Activated B cell treated with CpG ODN at 0.5 μM for 24 hours (primary cell): ENCODE results near the gene SPARCL1. TPM values are rescaled to one million over a fixed set of nuclear protein-coding genes. Genes with fewer than 3 reads are reported as not detected.

Experiments
- ATAC-seq: fragments of 200-7000 bp; cut with Tn5 transposase; one replicate; pipeline ENCODE4 v1.10.0; 2021; ENCODE audit warnings: low read depth, mild to moderate bottlenecking, moderate library complexity
- CTCF ChIA-PET: fragments of 350-600 bp; sonication (Branson Sonifier 250); formaldehyde crosslinking; loops from one replicate; lab custom pipeline; 2021; ENCODE audit warnings: antibody characterized with exemption; lab: Charles Lee
- POLR2A ChIA-PET: fragments of 350-600 bp; sonication (Branson Sonifier 250); formaldehyde crosslinking; loops from one replicate; lab custom pipeline; 2021; ENCODE audit warnings: antibody characterized with exemption; lab: Charles Lee
- DNase-seq: peaks from one replicate; pipeline ENCODE4 v3.0.0; 2022
- H3K27ac Mint-ChIP-seq: one replicate; pipeline ENCODE4 v1.8.0; 2020; ENCODE audit warnings: mixed read lengths
- H3K27me3 Mint-ChIP-seq: one replicate; pipeline ENCODE4 v1.8.0; 2021; ENCODE audit warnings: mixed read lengths
- H3K36me3 Mint-ChIP-seq: one replicate; pipeline ENCODE4 v1.8.0; 2021; ENCODE audit warnings: low read depth, mixed read lengths
- H3K4me1 Mint-ChIP-seq: one replicate; pipeline ENCODE4 v1.8.0; 2021; ENCODE audit warnings: mixed read lengths
- H3K4me3 Mint-ChIP-seq: one replicate; pipeline ENCODE4 v1.8.0; 2020; ENCODE audit warnings: mild to moderate bottlenecking, mixed read lengths
- H3K9me3 Mint-ChIP-seq: one replicate; pipeline ENCODE4 v1.8.0; 2020; ENCODE audit warnings: mixed read lengths
- CTCF ChIP-seq: fragments of 200-600 bp; IDR thresholded peaks from one replicate; pipeline ENCODE4 v1.8.0; 2022; ENCODE audit warnings: antibody characterized with exemption, mild to moderate bottlenecking
- intact Hi-C: fragments of 100-400 bp; cut with micrococcal nuclease; formaldehyde crosslinking; loops from one replicate; pipeline ENCODE4 v1.15.1; 2024
- total RNA-seq: library from RNA; stranded (reverse); gene quantifications from 2 replicates; pipeline ENCODE4 v1.2.3, GENCODE V29; 2022

The SPARCL1 gene
- total RNA-seq, 1 donor from 2014 or later, result not detected

DNA sequence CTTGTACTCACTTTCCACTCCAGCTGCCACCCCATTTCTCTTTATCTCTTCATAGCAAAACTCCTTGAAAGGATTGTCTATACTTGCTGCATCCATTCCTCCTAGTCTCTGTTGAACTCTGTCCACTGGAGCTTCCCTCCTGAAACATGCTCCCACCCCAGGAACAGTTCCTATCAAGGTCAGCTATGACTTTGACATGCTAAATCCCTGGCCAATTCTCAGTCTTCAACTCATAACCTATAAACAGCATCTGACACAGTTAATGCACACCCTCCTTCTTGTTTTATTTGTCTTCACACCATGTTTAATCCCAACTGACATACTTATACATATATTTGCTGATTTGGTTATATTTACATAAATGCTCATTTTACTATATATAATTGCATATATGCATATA, 47.8 kb downstream of the SPARCL1 start:
- ChIA-PET CTCF (no interaction called here), POLR2A (no interaction called here)
- ATAC-seq, result no peak
- Mint-ChIP-seq H3K4me1 (no peaks in the 10 kb centered on the region), H3K9me3 (peaks cover 3% of the 10 kb centered on the region), H3K36me3 (no peaks in the 10 kb centered on the region), H3K27ac (no peak overlapping the region), H3K4me3 (no peak overlapping the region), H3K27me3 (no peaks in the 10 kb centered on the region)
- DNase-seq, result no peak
- TF ChIP-seq CTCF, result no peak
- intact Hi-C loops, result no loop called here

DNA sequence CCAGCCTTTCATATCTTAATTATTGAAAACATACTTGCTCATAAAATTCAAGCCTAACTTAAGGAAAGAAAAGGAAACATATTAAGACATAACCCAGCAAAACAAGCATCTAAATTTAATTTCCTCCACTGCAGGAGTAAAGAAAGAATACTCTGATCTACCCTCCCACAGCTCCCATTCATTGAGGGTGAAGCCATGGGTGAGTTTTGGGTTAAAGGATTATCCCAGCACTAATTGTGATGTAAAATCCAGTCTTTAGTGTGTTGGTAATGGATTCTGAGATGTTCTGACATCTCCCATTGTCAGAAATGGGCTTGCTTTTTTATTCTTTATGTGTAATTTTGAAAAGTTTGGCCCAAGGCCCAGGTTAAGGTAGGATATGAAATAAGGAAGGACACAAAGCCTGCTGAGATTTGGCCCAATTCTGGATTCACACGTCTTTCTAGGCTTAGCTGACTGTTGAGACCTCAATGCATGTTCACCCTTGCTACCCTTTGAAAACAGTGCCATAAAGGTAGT, 50.4 kb downstream of the SPARCL1 start:
- Mint-ChIP-seq H3K4me1 (no peaks in the 10 kb centered on the region), H3K27me3 (no peaks in the 10 kb centered on the region), H3K9me3 (peaks cover 3% of the 10 kb centered on the region), H3K4me3 (no peak overlapping the region), H3K36me3 (no peaks in the 10 kb centered on the region), H3K27ac (no peak overlapping the region)
- no peak for TF ChIP-seq CTCF
- DNase-seq (no peak), ATAC-seq (no peak)
- ChIA-PET CTCF (no interaction called here), POLR2A (no interaction called here)
- intact Hi-C loops, result no loop called here

- POLR2A ChIA-PET, result no interaction called here
- Mint-ChIP-seq H3K27ac (no peak overlapping the region), H3K36me3 (no peaks in the 10 kb centered on the region), H3K27me3 (no peaks in the 10 kb centered on the region), H3K4me1 (no peaks in the 10 kb centered on the region), H3K4me3 (no peak overlapping the region), H3K9me3 (no peaks in the 10 kb centered on the region)
- intact Hi-C loops, result no loop called here
- DNase-seq (no peak), ATAC-seq (no peak)
- CTCF ChIA-PET, result interaction anchor here (1.9 kb wide), 1 partner anchor 10 kb away, joined by 4 read pairs; no protein-coding TSS in a partner anchor
- no peak for TF ChIP-seq CTCF
Measured at GRCh38 chr4:87476934-87477333, 52.2 kb downstream of the SPARCL1 start.

DNA sequence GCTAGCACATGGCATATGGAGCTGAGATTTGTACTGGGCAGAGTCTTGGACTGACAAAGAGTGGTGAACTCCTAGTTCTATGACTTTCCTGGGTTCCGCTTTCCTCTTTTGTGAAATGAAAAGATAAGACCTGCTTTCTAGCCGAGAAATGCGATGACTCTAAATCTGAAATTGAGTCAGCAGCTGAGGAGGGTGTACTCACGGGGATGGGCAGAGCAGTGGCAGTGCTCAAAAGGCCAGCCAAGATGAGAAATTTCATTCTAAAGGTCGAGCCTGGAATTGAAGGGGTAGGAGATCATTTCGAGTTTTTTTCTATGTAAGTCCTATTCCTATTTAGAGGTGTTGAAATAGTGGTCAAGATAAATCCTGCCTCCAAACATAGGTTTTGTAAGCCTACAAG, 59.8 kb downstream of the SPARCL1 start:
- no peak overlapping the region for H3K27ac Mint-ChIP-seq
- H3K27me3 Mint-ChIP-seq, result no peaks in the 10 kb centered on the region
- H3K4me3 Mint-ChIP-seq, result no peak overlapping the region
- intact Hi-C loops, result no loop called here
- H3K4me1 Mint-ChIP-seq, result no peaks in the 10 kb centered on the region
- DNase-seq, result no peak
- ChIA-PET POLR2A (interaction anchor here (0.5 kb wide), 1 partner anchor 79 kb away, joined by 3 read pairs; the partner anchor contains the start of gene HSD17B11), CTCF (interaction anchor here (1.2 to 7.1 kb wide), 2 partner anchors 93 to 319 kb away, joined by 4 to 118 read pairs; no protein-coding TSS in a partner anchor)
- no peak for ATAC-seq
- TF ChIP-seq CTCF, result no peak
- H3K36me3 Mint-ChIP-seq, result no peaks in the 10 kb centered on the region
- no peaks in the 10 kb centered on the region for H3K9me3 Mint-ChIP-seq

- Mint-ChIP-seq H3K27ac (no peak overlapping the region), H3K27me3 (no peaks in the 10 kb centered on the region), H3K36me3 (no peaks in the 10 kb centered on the region), H3K4me3 (no peak overlapping the region), H3K9me3 (no peaks in the 10 kb centered on the region), H3K4me1 (no peaks in the 10 kb centered on the region)
- no peak for ATAC-seq
- DNase-seq, result no peak
- intact Hi-C loops, result loop anchor here (1.0 to 2.0 kb wide), 4 partner anchors 91 to 315 kb away; no protein-coding TSS in a partner anchor
- TF ChIP-seq CTCF, result no peak
- ChIA-PET CTCF (interaction anchor here (0.7 to 7.1 kb wide), 8 partner anchors 21 to 318 kb away, joined by 3 to 118 read pairs (median 7); partner anchors contain the start of gene HSD17B11), POLR2A (no interaction called here)
Measured at GRCh38 chr4:87465739-87466366, 63.3 kb downstream of the SPARCL1 start.
